Measurements from ENCODE around the gene AGO1.

Gene AGO1

GRCh38 chr1:35930593-35931445 lies 47.8 kb downstream of the AGO1 start, which contains the start of gene AGO3:
AGO3 (plus strand) TSS chr1:35931105; CDS start chr1:35931427, 322 bp downstream.
- peak within 1 kb of the TSS; percentile 75 for H3K4me3 ChIP-seq (ENCODE audit: low read length)
- TF ChIP-seq, protein P1, sequence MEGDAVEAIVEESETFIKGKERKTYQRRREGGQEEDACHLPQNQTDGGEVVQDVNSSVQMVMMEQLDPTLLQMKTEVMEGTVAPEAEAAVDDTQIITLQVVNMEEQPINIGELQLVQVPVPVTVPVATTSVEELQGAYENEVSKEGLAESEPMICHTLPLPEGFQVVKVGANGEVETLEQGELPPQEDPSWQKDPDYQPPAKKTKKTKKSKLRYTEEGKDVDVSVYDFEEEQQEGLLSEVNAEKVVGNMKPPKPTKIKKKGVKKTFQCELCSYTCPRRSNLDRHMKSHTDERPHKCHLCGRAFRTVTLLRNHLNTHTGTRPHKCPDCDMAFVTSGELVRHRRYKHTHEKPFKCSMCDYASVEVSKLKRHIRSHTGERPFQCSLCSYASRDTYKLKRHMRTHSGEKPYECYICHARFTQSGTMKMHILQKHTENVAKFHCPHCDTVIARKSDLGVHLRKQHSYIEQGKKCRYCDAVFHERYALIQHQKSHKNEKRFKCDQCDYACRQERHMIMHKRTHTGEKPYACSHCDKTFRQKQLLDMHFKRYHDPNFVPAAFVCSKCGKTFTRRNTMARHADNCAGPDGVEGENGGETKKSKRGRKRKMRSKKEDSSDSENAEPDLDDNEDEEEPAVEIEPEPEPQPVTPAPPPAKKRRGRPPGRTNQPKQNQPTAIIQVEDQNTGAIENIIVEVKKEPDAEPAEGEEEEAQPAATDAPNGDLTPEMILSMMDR (conservative IDR thresholded peaks at IDR 0.05; ENCODE audit: low read depth, low read length): no peak
- peak; percentile 29 for DNase-seq (ENCODE audit: low read depth)

DNA sequence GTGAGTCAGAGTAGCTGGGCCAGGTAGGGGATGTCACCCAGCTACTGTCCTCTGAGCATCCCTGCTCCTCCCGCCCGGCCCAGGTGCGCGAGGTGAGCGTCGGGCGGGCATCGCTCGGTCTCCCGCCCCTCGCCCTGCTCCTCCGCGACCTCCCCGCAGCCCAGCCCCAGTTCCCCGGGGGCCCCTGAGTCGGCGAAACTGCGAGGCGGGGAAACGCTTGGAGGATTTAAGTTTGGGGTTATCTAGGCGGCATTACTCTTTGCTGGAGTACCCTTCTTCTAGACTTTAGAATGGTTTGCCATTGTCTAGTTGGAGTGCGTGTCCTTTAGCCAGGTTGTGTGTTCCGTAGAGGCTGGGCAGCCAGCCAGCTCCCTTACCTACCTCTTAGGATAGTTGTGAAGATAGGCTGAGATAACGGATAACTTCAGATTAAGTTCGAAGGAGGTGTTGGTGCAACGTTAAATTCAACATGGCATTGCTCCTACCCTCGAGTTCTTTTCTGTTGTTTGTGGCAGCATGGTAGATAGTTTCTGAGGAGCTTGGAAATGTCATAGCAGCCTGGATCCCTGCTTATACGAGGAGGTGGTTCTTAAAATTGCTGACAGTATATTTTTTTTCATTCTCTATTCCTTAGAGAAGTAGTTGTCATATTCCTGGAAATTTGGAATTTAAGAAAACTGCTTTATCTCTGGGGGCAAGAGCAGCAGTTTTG lies 48.6 kb downstream of the AGO1 start:
- DNase-seq (ENCODE audit: low read depth): no peak
- peak overlapping the region; percentile 75 for H3K4me3 ChIP-seq (ENCODE audit: low read length)
- TF ChIP-seq, protein P1 (conservative IDR thresholded peaks at IDR 0.05; ENCODE audit: low read depth, low read length): no peak

- TF ChIP-seq, protein P1 (conservative IDR thresholded peaks at IDR 0.05; ENCODE audit: low read depth, low read length): no peak
- H3K4me3 ChIP-seq (ENCODE audit: low read length): peak overlapping the region; percentile 75
- DNase-seq (ENCODE audit: low read depth): no peak
These were observed 49.2 kb downstream of the AGO1 start for GRCh38 chr1:35932158-35932636.

GRCh38 chr1:35932941-35933340 lies 49.9 kb downstream of the AGO1 start:
- TF ChIP-seq, protein P1 (conservative IDR thresholded peaks at IDR 0.05; ENCODE audit: low read depth, low read length): no peak
- no peak overlapping the region for H3K4me3 ChIP-seq (ENCODE audit: low read length)
- DNase-seq (ENCODE audit: low read depth): no peak

DNA sequence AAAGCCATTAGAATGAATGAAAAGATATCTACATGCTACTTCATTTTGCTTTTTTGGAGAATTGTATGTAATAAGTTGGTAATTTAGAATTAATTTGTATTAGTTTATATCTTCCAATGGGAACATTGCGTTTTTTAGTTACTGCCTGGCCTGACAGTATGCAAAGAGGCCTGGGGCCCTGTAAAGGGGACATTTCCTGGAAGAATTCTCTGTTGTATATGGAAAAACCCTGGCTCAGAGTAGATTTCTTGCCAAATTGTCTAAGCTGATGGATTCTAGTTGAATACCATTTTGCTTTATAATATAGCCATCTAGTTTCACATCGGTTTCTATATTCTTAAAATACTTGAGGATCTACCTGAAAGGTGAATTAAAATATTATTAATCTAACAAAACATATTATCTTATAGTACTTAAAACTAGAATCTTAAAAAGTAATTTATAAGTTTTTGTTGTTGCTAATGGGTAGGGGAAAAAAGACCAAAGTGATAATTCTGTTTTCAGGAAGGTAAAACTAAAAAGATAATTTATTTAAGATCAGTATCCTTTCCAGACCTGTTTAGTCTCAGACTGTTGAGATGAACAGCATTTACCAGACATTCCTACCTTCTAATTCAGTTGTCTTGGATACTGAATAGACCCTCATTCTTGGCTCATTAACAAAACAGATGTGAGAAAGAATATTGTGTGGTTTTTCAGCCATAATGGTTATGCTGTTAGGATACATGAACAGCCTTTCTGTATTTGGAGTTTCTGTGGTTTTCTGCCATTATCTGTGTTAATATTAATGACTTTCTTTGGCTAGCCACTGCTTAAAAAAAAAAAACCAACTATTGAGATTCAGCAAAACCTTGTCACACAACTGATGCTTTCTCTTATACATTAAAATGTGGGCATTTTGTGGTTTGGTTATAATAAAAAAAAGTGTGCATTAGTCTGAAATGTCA lies 52.7 kb downstream of the AGO1 start:
- no peak for DNase-seq (ENCODE audit: low read depth)
- TF ChIP-seq, protein P1 (conservative IDR thresholded peaks at IDR 0.05; ENCODE audit: low read depth, low read length): no peak
- H3K4me3 ChIP-seq (ENCODE audit: low read length): no peak overlapping the region

- no peak overlapping the region for H3K4me3 ChIP-seq (ENCODE audit: low read length)
- TF ChIP-seq, protein P1 (conservative IDR thresholded peaks at IDR 0.05; ENCODE audit: low read depth, low read length): no peak
- DNase-seq (ENCODE audit: low read depth): no peak
These were observed 53.8 kb downstream of the AGO1 start for GRCh38 chr1:35936838-35937237.

All from retinal pigment epithelial cell (primary cell).